H1 (cell line): ENCODE measurements around the gene SIGLEC11. TPM values are rescaled to one million over a fixed set of nuclear protein-coding genes. Genes with fewer than 3 reads are reported as not detected.

ENCODE experiments used
- CTCF ChIA-PET: fragments of 300-600 bp; sonication (Branson Sonifier 250); formaldehyde crosslinking; loops from one replicate; lab custom pipeline; 2021; ENCODE audit not compliant: partially characterized antibody; lab: Charles Lee
- POLR2A ChIA-PET: fragments of 300-600 bp; sonication (Branson Sonifier 250); formaldehyde crosslinking; loops from one replicate; lab custom pipeline; 2021; ENCODE audit warnings: inconsistent platforms; ENCODE audit not compliant: partially characterized antibody; lab: Charles Lee
- DNase-seq, 2 experiments: peaks; one replicate each; pipeline versions ENCODE4 v3.0.0 to v3.0.0-alpha.2; 2010 to 2022; ENCODE audit warnings: low spot score in 2 of 2, low read depth in 1 of 2, mixed read lengths in 1 of 2
- FAIRE-seq: peaks from 2 replicates; lab custom pipeline; 2011; peaks lifted over from hg19 to GRCh38; lab: Jason Lieb, UNC
- H2AFZ ChIP-seq: 2 replicates; pipeline ENCODE4 v1.8.1; 2012; ENCODE audit warnings: low read length, inconsistent platforms
- H2AK5ac ChIP-seq: 2 replicates; pipeline ENCODE4 v1.6.1; 2013; ENCODE audit warnings: low read depth, low read length
- H2BK120ac ChIP-seq: replicated peaks from 2 replicates; pipeline ENCODE3; 2013; ENCODE audit warnings: low read depth, low read length, inconsistent platforms
- H2BK12ac ChIP-seq: 2 replicates; pipeline ENCODE4 v1.6.1; 2013; ENCODE audit warnings: low read depth, low read length
- H2BK15ac ChIP-seq: 2 replicates; pipeline ENCODE4 v1.6.1; 2013; ENCODE audit warnings: low read length
- H2BK20ac ChIP-seq: 2 replicates; pipeline ENCODE4 v1.6.1; 2013; ENCODE audit warnings: low read length
- H2BK5ac ChIP-seq: 2 replicates; pipeline ENCODE4 v1.6.1; 2013; ENCODE audit warnings: low read depth, low read length
- H3K14ac ChIP-seq: 2 replicates; pipeline ENCODE4 v1.6.1; 2013; ENCODE audit warnings: inconsistent platforms; ENCODE audit not compliant: insufficient read length
- H3K18ac ChIP-seq: 2 replicates; pipeline ENCODE4 v1.6.1; 2013; ENCODE audit warnings: low read length; ENCODE audit errors: extremely low read depth
- H3K23ac ChIP-seq: 2 replicates; pipeline ENCODE4 v1.6.1; 2013; ENCODE audit warnings: inconsistent platforms; ENCODE audit not compliant: insufficient read length
- H3K23me2 ChIP-seq: 2 replicates; pipeline ENCODE4 v1.6.1; 2013; ENCODE audit warnings: low read depth, low read length
- H3K27ac ChIP-seq: 2 replicates; pipeline ENCODE4 v1.6.1; 2011; ENCODE audit warnings: low read depth, low read length, inconsistent platforms
- H3K27me3 ChIP-seq, 4 experiments: replicated peaks in 1 of 4; 1 replicate in 1 of 4; 2 replicates in 3 of 4; pipeline versions ENCODE4 v1.6.1 to v1.8.1; 2011 to 2013; ENCODE audit warnings: low read length in 3 of 4, mild to moderate bottlenecking in 3 of 4, inconsistent platforms in 2 of 4, mixed read lengths in 2 of 4, moderate library complexity in 1 of 4; ENCODE audit not compliant: control insufficient read depth in 3 of 4, insufficient read depth in 3 of 4; ENCODE audit errors: extremely low read depth in 1 of 4
- H3K36me3 ChIP-seq, 4 experiments: 2 replicates each; pipeline versions ENCODE4 v1.6.1 to v1.8.1; 2011 to 2013; ENCODE audit warnings: mild to moderate bottlenecking in 4 of 4, low read length in 3 of 4, moderate library complexity in 2 of 4, control low read depth in 1 of 4, inconsistent platforms in 1 of 4; ENCODE audit not compliant: insufficient read depth in 4 of 4, control insufficient read depth in 2 of 4
- H3K4ac ChIP-seq: replicated peaks from 2 replicates; pipeline ENCODE3; 2013; ENCODE audit warnings: low read length, low read depth, mixed read lengths, inconsistent platforms; ENCODE audit not compliant: insufficient read length
- H3K4me1 ChIP-seq, 4 experiments: replicated peaks in 1 of 4; 1 replicate in 1 of 4; 2 replicates in 3 of 4; pipeline versions ENCODE4 v1.6.1 to v1.8.1; 2011 to 2013; ENCODE audit warnings: low read length in 3 of 4, inconsistent platforms in 2 of 4, mixed read lengths in 1 of 4; ENCODE audit not compliant: insufficient read depth in 4 of 4, control insufficient read depth in 3 of 4
- H3K4me2 ChIP-seq, 2 experiments: 2 replicates each; pipeline versions ENCODE4 v1.6.1 to v1.8.1; 2011 to 2013; ENCODE audit warnings: low read depth in 2 of 2, low read length in 2 of 2, control low read depth in 1 of 2, inconsistent platforms in 1 of 2, mild to moderate bottlenecking in 1 of 2; ENCODE audit not compliant: insufficient read depth in 1 of 2
- H3K4me3 ChIP-seq, 4 experiments: fragments of 200-600, 300-600 bp in 1 of 4; sonication (generic), shearing (Covaris generic), sonication (Bioruptor Twin) in 1 of 4; 2 replicates each; pipeline versions ENCODE4 v1.5.1 to v1.8.1; 2011 to 2016; ENCODE audit warnings: low read length in 4 of 4, low read depth in 3 of 4, control low read depth in 2 of 4, inconsistent platforms in 2 of 4, mild to moderate bottlenecking in 2 of 4, mixed read lengths in 1 of 4, moderate library complexity in 1 of 4; ENCODE audit not compliant: insufficient read depth in 2 of 4; ENCODE audit errors: extremely low read depth in 1 of 4
- H3K56ac ChIP-seq: replicated peaks from 2 replicates; pipeline ENCODE3; 2013; ENCODE audit warnings: low read depth, mild to moderate bottlenecking, mixed read lengths, low read length, inconsistent platforms; ENCODE audit not compliant: insufficient read length
- H3K79me1 ChIP-seq: 2 replicates; pipeline ENCODE4 v1.6.1; 2013; ENCODE audit warnings: low read depth, low read length, control low read depth
- H3K79me2 ChIP-seq, 2 experiments: 2 replicates each; pipeline versions ENCODE4 v1.6.1 to v1.8.1; 2012 to 2013; ENCODE audit warnings: low read length in 2 of 2, mild to moderate bottlenecking in 2 of 2, inconsistent platforms in 1 of 2; ENCODE audit not compliant: insufficient read depth in 2 of 2, control insufficient read depth in 1 of 2
- H3K9ac ChIP-seq, 4 experiments: replicated peaks in 1 of 4; 1 replicate in 1 of 4; 2 replicates in 3 of 4; pipeline versions ENCODE4 v1.6.1 to v1.8.1; 2011 to 2013; ENCODE audit warnings: low read depth in 3 of 4, low read length in 3 of 4, control low read depth in 2 of 4, mild to moderate bottlenecking in 2 of 4, moderate library complexity in 2 of 4, inconsistent platforms in 1 of 4; ENCODE audit errors: extremely low read depth in 1 of 4
- H3K9me3 ChIP-seq, 2 experiments: 2 replicates each; pipeline versions ENCODE4 v1.6.1 to v1.8.1; 2012 to 2013; ENCODE audit warnings: mild to moderate bottlenecking in 2 of 2, moderate library complexity in 2 of 2, control low read depth in 1 of 2, inconsistent platforms in 1 of 2, low read depth in 1 of 2, low read length in 1 of 2, mixed read lengths in 1 of 2; ENCODE audit not compliant: insufficient read depth in 2 of 2
- H4K20me1 ChIP-seq, 2 experiments: replicated peaks in 1 of 2; 2 replicates each; pipeline versions ENCODE3 to v1.8.1; 2011 to 2013; ENCODE audit warnings: inconsistent platforms in 2 of 2, low read length in 2 of 2, mild to moderate bottlenecking in 1 of 2; ENCODE audit not compliant: insufficient read depth in 2 of 2, control insufficient read depth in 1 of 2
- H4K5ac ChIP-seq: 2 replicates; pipeline ENCODE4 v1.6.1; 2013; ENCODE audit warnings: low read length, low read depth, mixed read lengths, inconsistent platforms; ENCODE audit not compliant: insufficient read length
- H4K8ac ChIP-seq: 2 replicates; pipeline ENCODE4 v1.8.0; 2013; ENCODE audit warnings: mild to moderate bottlenecking, moderate library complexity, low read length, inconsistent platforms; ENCODE audit not compliant: insufficient read depth; ENCODE audit errors: extremely low read depth
- H4K91ac ChIP-seq: replicated peaks from 2 replicates; pipeline ENCODE3; 2013; ENCODE audit warnings: low read length, mixed read lengths, inconsistent platforms; ENCODE audit not compliant: insufficient read length
- CEBPB ChIP-seq: IDR thresholded peaks from 2 replicates; pipeline ENCODE4 v1.6.1; 2012; ENCODE audit warnings: low read depth, low read length
- POLR2A ChIP-seq, 2 experiments: IDR thresholded peaks; 1 replicate in 1 of 2; 2 replicates in 1 of 2; pipeline ENCODE4 v1.6.1; 2011; ENCODE audit warnings: low read depth in 2 of 2, low read length in 2 of 2, mild to moderate bottlenecking in 2 of 2; ENCODE audit errors: control extremely low read depth in 1 of 2
- POLR2AphosphoS5 ChIP-seq: IDR thresholded peaks from 2 replicates; pipeline ENCODE4 v1.6.1; 2011; ENCODE audit warnings: low read depth, low read length
- POU5F1 ChIP-seq: IDR thresholded peaks from 2 replicates; pipeline ENCODE4 v1.6.1; 2011; ENCODE audit warnings: low read depth, mild to moderate bottlenecking, low read length, moderate library complexity
- SP2 ChIP-seq: IDR thresholded peaks from 2 replicates; pipeline ENCODE4 v1.6.1; 2012; ENCODE audit warnings: mild to moderate bottlenecking, low read length, inconsistent platforms
- WGBS, 2 experiments: shearing (Covaris generic) in 1 of 2; methylation state at CpG; one replicate each; pipeline versions ENCODE4 v1.1.6 to v1.1.7; 2013 to 2015; ENCODE audit warnings: low lambda C conversion rate in 2 of 2, mixed read lengths in 2 of 2, inconsistent platforms in 1 of 2, low coverage in 1 of 2, missing lambda C conversion rate in 1 of 2; ENCODE audit not compliant: insufficient replicate concordance in 2 of 2, insufficient coverage in 1 of 2, insufficient read length in 1 of 2; ENCODE audit errors: extremely low coverage in 1 of 2, missing lambda C conversion rate in 1 of 2; 5-methylcytosine and 5-hydroxymethylcytosine counted together
- polyA plus RNA-seq, 7 experiments: library from polyadenylated mRNA; depleted of rRNA in 3 of 7; stranded (reverse) in 5 of 7; unstranded in 2 of 7; fragments of >200 nt in 5 of 7; fragments of 200-250 nt in 2 of 7; gene quantifications; 1 replicate in 5 of 7; 2 replicates in 1 of 7; 4 replicates in 1 of 7; pipeline versions ENCODE4 v1.2.1 to v1.2.3, GENCODE V29; 2011 to 2013; ENCODE audit warnings: missing spikeins in 2 of 7, mixed read lengths in 2 of 7
- total RNA-seq: library from RNA; stranded (reverse); fragmentation: NEBNext Ultra II Directional; extraction: Animal tissue kit (Norgen Biotek cat#: 25700); gene quantifications from 2 replicates; pipeline ENCODE4 v1.2.1, GENCODE V29; 2021

The SIGLEC11 gene
- total and polyA plus RNA-seq, 2 of the 8 experiments (the other 6 are each of a cell fraction or from before 2014, with no cell fraction given): 0.18 TPM; not detected in 1

DNA sequence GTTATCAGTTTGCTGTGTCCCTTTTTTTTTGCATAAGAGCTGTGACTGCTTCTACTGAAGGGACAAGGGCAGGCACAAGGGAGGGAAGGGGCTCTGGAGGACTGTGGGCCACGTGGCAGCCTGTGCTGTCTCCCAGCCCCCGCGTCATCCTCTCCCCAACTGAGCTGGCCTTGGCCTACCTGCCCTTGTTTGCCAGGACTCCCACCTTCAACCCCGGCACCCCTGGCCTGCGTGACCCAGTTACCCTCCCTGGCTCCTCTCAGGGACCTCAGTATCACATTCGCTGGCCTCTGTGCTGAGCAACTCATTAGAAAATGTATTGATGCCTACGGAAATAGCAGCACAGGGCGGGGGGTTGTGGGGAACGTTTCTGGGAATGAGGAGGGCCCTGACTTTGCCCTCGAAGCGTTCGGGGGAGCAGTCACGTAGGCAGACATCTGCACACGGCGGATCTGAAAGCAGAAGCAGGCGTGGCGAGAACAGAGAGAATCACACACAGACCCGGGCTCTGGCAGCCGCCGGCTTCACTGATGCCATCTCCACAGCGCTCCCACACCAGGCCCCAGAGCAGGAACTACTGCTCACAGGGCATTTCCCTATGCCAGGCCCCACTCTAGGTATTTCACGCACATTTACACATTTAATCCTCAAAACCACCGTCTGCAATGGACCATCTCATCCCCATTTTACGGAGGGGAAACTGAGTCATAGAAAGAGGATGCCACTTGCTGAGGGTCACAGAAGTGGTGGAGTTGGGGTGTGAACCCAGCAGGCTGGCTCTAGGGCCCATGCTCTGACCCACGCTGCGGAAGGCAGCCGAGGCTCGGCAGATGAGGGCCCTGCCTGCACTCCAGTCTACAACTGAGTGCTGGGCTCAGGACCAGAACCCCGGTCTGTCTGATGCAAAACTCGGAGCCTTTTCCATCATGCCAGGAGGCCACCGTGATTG is 37.6 kb downstream of the SIGLEC11 start:
- H2BK20ac ChIP-seq: no peak overlapping the region
- H3K9ac ChIP-seq: no peak overlapping the region
- 94% methylated on average over 31 of the region's 31 CpGs; no CpG with 5 or more reads in 1 of the 2 experiments for WGBS, 2 experiments
- H2AFZ ChIP-seq: no peak overlapping the region
- DNase-seq (no peak), FAIRE-seq (no peak)
- no peak overlapping the region for H4K91ac ChIP-seq
- no peak overlapping the region for H3K4me2 ChIP-seq
- H3K23me2 ChIP-seq: peaks cover 2% of the 10 kb centered on the region; the same call in 1 of the 2 replicates
- TF ChIP-seq POLR2A (IDR thresholded peaks at IDR 0.05; ENCODE audit: control extremely low read depth in 1 of 2, low read depth in 2 of 2, low read length in 2 of 2) (peak in 1 of 2 experiments; percentile 16; a peak in 1 of 3 replicates), POU5F1 (no peak), SP2 (no peak), CEBPB (no peak), POLR2AphosphoS5 (peak; percentile 53; the same call in 1 of the 2 replicates)
- no peak overlapping the region for H2BK120ac ChIP-seq
- no peak overlapping the region for H3K23ac ChIP-seq
- H2BK12ac ChIP-seq: peak overlapping the region; percentile 35; the same call in 1 of the 2 replicates
- ChIA-PET POLR2A (interaction anchor here (0.6 to 15.1 kb wide), 8 partner anchors 10 to 175 kb away, joined by 3 to 373 read pairs (median 4); no protein-coding TSS in a partner anchor), CTCF (no interaction called here)
- peaks cover 20 to 94% of the 10 kb centered on the region in 2 experiments for H3K79me2 ChIP-seq
- H3K4ac ChIP-seq: no peak overlapping the region
- no peak overlapping the region for H4K5ac ChIP-seq
- H2BK15ac ChIP-seq: no peak overlapping the region
- no peaks in the 10 kb centered on the region for H3K9me3 ChIP-seq
- H3K4me3 ChIP-seq: no peak overlapping the region
- peaks cover 23% of the 10 kb centered on the region for H3K79me1 ChIP-seq
- no peak overlapping the region for H3K27ac ChIP-seq
- H2BK5ac ChIP-seq: peak overlapping the region; percentile 87; the same call in 1 of the 2 replicates
- peaks cover 19 to 50% (median 34%) of the 10 kb centered on the region in 4 experiments for H3K36me3 ChIP-seq
- peaks cover 0 to 19% (median 4%) of the 10 kb centered on the region in 4 experiments; a peak in 5 of 7 replicates for H3K4me1 ChIP-seq
- H4K20me1 ChIP-seq: peaks cover 46 to 54% of the 10 kb centered on the region in 2 experiments
- H4K8ac ChIP-seq: peak overlapping the region; percentile 71; the same call in 1 of the 2 replicates
- H3K27me3 ChIP-seq: no peaks in the 10 kb centered on the region
- H3K18ac ChIP-seq: no peak overlapping the region
- peak overlapping the region; percentile 77; the same call in 1 of the 2 replicates for H2AK5ac ChIP-seq
- no peak overlapping the region for H3K56ac ChIP-seq
- no peak overlapping the region for H3K14ac ChIP-seq
